ENCODE data around the gene SH2B2.
"Not testable (repeated sequence)": the region's sequence is repeated elsewhere in the genome, so short reads cannot be mapped to it uniquely, and the experiment has no call there.

DNA sequence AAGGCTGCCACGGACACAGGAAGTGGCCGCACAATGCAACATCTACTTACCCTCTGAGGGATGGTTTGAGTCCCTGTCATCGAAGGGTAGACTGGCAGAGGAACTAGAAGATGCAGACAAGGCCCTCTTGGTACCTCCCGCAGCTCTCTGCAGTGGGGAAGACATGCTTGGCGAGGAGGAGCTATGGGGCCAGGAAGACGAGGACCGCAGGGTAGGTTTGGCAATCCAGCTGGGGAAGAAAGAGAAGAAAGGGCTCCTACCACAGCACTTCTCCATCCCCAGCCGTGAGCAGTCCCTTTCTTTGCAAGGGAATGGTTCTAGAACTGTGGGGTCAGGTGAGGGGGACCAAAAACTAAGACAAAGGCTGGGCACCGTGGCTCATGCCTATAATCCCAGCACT is 42.7 kb downstream of the SH2B2 start:
- TF ChIP-seq, protein P1, sequence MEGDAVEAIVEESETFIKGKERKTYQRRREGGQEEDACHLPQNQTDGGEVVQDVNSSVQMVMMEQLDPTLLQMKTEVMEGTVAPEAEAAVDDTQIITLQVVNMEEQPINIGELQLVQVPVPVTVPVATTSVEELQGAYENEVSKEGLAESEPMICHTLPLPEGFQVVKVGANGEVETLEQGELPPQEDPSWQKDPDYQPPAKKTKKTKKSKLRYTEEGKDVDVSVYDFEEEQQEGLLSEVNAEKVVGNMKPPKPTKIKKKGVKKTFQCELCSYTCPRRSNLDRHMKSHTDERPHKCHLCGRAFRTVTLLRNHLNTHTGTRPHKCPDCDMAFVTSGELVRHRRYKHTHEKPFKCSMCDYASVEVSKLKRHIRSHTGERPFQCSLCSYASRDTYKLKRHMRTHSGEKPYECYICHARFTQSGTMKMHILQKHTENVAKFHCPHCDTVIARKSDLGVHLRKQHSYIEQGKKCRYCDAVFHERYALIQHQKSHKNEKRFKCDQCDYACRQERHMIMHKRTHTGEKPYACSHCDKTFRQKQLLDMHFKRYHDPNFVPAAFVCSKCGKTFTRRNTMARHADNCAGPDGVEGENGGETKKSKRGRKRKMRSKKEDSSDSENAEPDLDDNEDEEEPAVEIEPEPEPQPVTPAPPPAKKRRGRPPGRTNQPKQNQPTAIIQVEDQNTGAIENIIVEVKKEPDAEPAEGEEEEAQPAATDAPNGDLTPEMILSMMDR (conservative IDR thresholded peaks at IDR 0.05): not testable (repeated sequence)
- TF ChIP-seq ZFX (IDR thresholded peaks at IDR 0.05): not testable (repeated sequence)

Data from C4-2B (cell line).